ENCODE data around the gene RNF224.

Gene RNF224

DNA sequence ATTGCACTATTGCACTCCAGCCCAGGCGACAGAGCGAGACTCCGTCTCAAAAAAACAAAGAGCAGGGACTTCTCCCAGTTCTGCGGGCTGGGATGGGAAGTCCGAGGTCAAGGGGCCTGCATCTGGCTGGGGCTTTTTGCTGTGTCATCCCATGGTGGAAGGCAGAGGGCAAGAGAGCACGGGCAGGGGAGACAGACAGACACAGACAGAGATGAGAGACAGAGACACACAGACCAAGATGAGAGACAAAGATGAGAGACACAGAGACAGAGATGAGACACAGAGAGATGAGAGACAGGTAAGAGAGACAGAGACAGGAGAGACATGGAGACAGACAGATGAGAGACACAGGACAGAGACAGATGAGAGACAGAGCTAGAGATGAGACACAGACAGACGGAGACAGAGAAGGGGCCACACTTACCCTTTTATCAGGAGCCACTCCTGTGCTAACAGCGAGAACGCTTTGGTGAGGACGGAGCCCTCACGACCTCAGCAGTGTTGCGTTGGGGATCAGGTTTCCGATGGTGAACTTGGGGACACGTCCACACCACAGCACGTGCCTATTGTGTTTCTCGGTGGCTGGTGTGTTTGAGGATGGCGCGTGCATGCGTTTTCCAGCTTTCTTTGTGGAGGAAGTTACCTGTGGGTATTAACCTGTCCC is 41.4 kb downstream of the RNF224 start:
- Histone ChIP-seq H2BK120ac (ENCODE audit: low read depth, low read length) (peak overlapping the region; percentile 91), H3K9ac (ENCODE audit: low read length) (no peak overlapping the region), H3K18ac (ENCODE audit: low read depth in 1 of 2, low read length in 2 of 2) (peak overlapping the region; percentile 96 to 100), H2AK5ac (ENCODE audit: low read length, severe bottlenecking) (no peak overlapping the region), H3K23ac (ENCODE audit: low read length in 2 of 2) (peak overlapping the region in 1 of 2 experiments; percentile 29), H3K4me1 (ENCODE audit: control insufficient read depth, insufficient read depth, low read depth, low read length) (peaks cover 22% of the 10 kb centered on the region), H3K4me3 (ENCODE audit: insufficient read depth in 1 of 2, low read depth in 1 of 2, low read length in 2 of 2) (no peak overlapping the region), H2AFZ (ENCODE audit: low read depth, low read length) (no peak overlapping the region), H3K79me1 (replicated peaks; ENCODE audit: low read length, poor library complexity, severe bottlenecking) (peaks cover 50% of the 10 kb centered on the region), H4K8ac (ENCODE audit: low read length) (peak overlapping the region; percentile 95), H3K4ac (ENCODE audit: low read depth in 1 of 2, low read length in 2 of 2) (peak overlapping the region; percentile 99 to 100), H3K9me3 (ENCODE audit: control insufficient read depth, low read length) (no peaks in the 10 kb centered on the region), H3K14ac (ENCODE audit: low read length in 2 of 2) (peak overlapping the region in 1 of 2 experiments; percentile 95), H2BK15ac (ENCODE audit: low read depth, poor library complexity, severe bottlenecking) (peak overlapping the region; percentile 70), H3K27me3 (ENCODE audit: control insufficient read depth in 1 of 2, insufficient read depth in 1 of 2, low read length in 2 of 2) (no peaks in the 10 kb centered on the region), H2BK12ac (ENCODE audit: low read length in 2 of 2) (peak overlapping the region; percentile 99), H2BK5ac (ENCODE audit: low read depth, low read length, poor library complexity, severe bottlenecking) (no peak overlapping the region), H3K4me2 (ENCODE audit: low read length, poor library complexity, severe bottlenecking) (no peak overlapping the region), H3K27ac (ENCODE audit: low read length, poor library complexity, severe bottlenecking) (no peak overlapping the region), H4K91ac (ENCODE audit: low read length) (peak overlapping the region; percentile 99), H3K36me3 (ENCODE audit: control insufficient read depth in 1 of 2, insufficient read depth in 2 of 2, low read depth in 1 of 2, low read length in 2 of 2) (peaks cover 81 to 92% of the 10 kb centered on the region in 2 experiments)
- DNase-seq: peak; percentile 91
- 65% methylated on average over 19 of the region's 19 CpGs for WGBS

DNA sequence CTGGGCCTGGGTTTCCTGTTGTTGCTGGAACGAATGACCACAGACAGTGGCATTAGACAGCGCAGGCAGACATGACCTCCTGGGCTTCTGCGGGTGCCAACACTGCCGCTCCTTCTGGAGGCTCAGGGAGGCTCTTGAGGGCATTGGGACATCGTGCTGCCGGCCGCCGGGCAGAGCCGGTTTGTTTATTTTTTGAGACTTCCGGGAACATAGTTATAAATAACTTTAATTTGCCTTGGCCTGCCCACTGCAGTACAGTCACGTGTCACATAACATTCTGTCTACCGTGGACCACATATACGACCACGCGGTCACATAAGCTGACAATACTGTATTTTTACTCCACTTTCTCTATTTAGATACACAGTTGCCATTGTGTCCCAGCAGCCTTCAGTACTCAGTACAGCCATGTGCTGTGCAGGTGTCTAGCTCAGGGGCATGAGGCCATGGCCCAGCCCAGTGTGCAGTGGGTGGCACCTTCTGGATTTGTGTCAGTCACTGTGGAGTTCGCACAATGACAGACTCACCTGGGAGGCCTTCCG is 42.0 kb downstream of the RNF224 start:
- H3K23ac ChIP-seq (ENCODE audit: low read length in 2 of 2): no peak overlapping the region
- peak overlapping the region; percentile 95 for H4K8ac ChIP-seq (ENCODE audit: low read length)

GRCh38 chr9:137270929-137271695 is 43.8 kb downstream of the RNF224 start:
- Histone ChIP-seq H4K91ac (ENCODE audit: low read length) (no peak overlapping the region), H3K27ac (ENCODE audit: low read length, poor library complexity, severe bottlenecking) (no peak overlapping the region), H3K4me1 (ENCODE audit: control insufficient read depth, insufficient read depth, low read depth, low read length) (peaks cover 31% of the 10 kb centered on the region), H3K79me1 (replicated peaks; ENCODE audit: low read length, poor library complexity, severe bottlenecking) (peaks cover 47% of the 10 kb centered on the region), H2BK15ac (ENCODE audit: low read depth, poor library complexity, severe bottlenecking) (no peak overlapping the region), H2BK120ac (ENCODE audit: low read depth, low read length) (no peak overlapping the region), H3K9me3 (ENCODE audit: control insufficient read depth, low read length) (no peaks in the 10 kb centered on the region), H3K4me3 (ENCODE audit: insufficient read depth in 1 of 2, low read depth in 1 of 2, low read length in 2 of 2) (no peak overlapping the region), H3K4me2 (ENCODE audit: low read length, poor library complexity, severe bottlenecking) (no peak overlapping the region), H3K18ac (ENCODE audit: low read depth in 1 of 2, low read length in 2 of 2) (peak overlapping the region in 1 of 2 experiments; percentile 54), H3K9ac (ENCODE audit: low read length) (no peak overlapping the region), H3K36me3 (ENCODE audit: control insufficient read depth in 1 of 2, insufficient read depth in 2 of 2, low read depth in 1 of 2, low read length in 2 of 2) (peaks cover 63 to 80% of the 10 kb centered on the region in 2 experiments), H2BK5ac (ENCODE audit: low read depth, low read length, poor library complexity, severe bottlenecking) (no peak overlapping the region), H2AFZ (ENCODE audit: low read depth, low read length) (no peak overlapping the region), H3K23ac (ENCODE audit: low read length in 2 of 2) (no peak overlapping the region), H3K27me3 (ENCODE audit: control insufficient read depth in 1 of 2, insufficient read depth in 1 of 2, low read length in 2 of 2) (no peaks in the 10 kb centered on the region), H2AK5ac (ENCODE audit: low read length, severe bottlenecking) (no peak overlapping the region), H2BK12ac (ENCODE audit: low read length in 2 of 2) (peak overlapping the region in 1 of 2 experiments; percentile 37), H3K14ac (ENCODE audit: low read length in 2 of 2) (no peak overlapping the region), H3K4ac (ENCODE audit: low read depth in 1 of 2, low read length in 2 of 2) (no peak overlapping the region), H4K8ac (ENCODE audit: low read length) (no peak overlapping the region)
- no peak for DNase-seq
- WGBS: 97% methylated on average over 32 of the region's 32 CpGs

More for the DNA sequence above, 42.0 kb downstream of the RNF224 start:
- H3K4ac ChIP-seq (ENCODE audit: low read depth in 1 of 2, low read length in 2 of 2): peak overlapping the region; percentile 99 to 100
- H3K27ac ChIP-seq (ENCODE audit: low read length, poor library complexity, severe bottlenecking): no peak overlapping the region
- H3K9me3 ChIP-seq (ENCODE audit: control insufficient read depth, low read length): no peaks in the 10 kb centered on the region
- peak overlapping the region in 1 of 2 experiments; percentile 86 for H3K14ac ChIP-seq (ENCODE audit: low read length in 2 of 2)
- DNase-seq: peak; percentile 92
- H2BK12ac ChIP-seq (ENCODE audit: low read length in 2 of 2): peak overlapping the region; percentile 99
- 47% methylated on average over 17 of the region's 17 CpGs for WGBS
- no peaks in the 10 kb centered on the region for H3K27me3 ChIP-seq (ENCODE audit: control insufficient read depth in 1 of 2, insufficient read depth in 1 of 2, low read length in 2 of 2)
- no peak overlapping the region for H3K9ac ChIP-seq (ENCODE audit: low read length)
- H4K91ac ChIP-seq (ENCODE audit: low read length): peak overlapping the region; percentile 99
- no peak overlapping the region for H3K4me2 ChIP-seq (ENCODE audit: low read length, poor library complexity, severe bottlenecking)
- no peak overlapping the region for H2AK5ac ChIP-seq (ENCODE audit: low read length, severe bottlenecking)
- H3K4me3 ChIP-seq (ENCODE audit: insufficient read depth in 1 of 2, low read depth in 1 of 2, low read length in 2 of 2): no peak overlapping the region
- H3K18ac ChIP-seq (ENCODE audit: low read depth in 1 of 2, low read length in 2 of 2): peak overlapping the region; percentile 97 to 100
- peak overlapping the region; percentile 91 for H2BK120ac ChIP-seq (ENCODE audit: low read depth, low read length)
- H3K4me1 ChIP-seq (ENCODE audit: control insufficient read depth, insufficient read depth, low read depth, low read length): peaks cover 24% of the 10 kb centered on the region
- peaks cover 51% of the 10 kb centered on the region for H3K79me1 ChIP-seq (replicated peaks; ENCODE audit: low read length, poor library complexity, severe bottlenecking)
- peaks cover 77 to 92% of the 10 kb centered on the region in 2 experiments for H3K36me3 ChIP-seq (ENCODE audit: control insufficient read depth in 1 of 2, insufficient read depth in 2 of 2, low read depth in 1 of 2, low read length in 2 of 2)
- no peak overlapping the region for H2AFZ ChIP-seq (ENCODE audit: low read depth, low read length)
- no peak overlapping the region for H2BK5ac ChIP-seq (ENCODE audit: low read depth, low read length, poor library complexity, severe bottlenecking)
- peak overlapping the region; percentile 95 for H2BK15ac ChIP-seq (ENCODE audit: low read depth, poor library complexity, severe bottlenecking)

- Histone ChIP-seq H3K4me1 (ENCODE audit: control insufficient read depth, insufficient read depth, low read depth, low read length) (peaks cover 35% of the 10 kb centered on the region), H4K91ac (ENCODE audit: low read length) (no peak overlapping the region), H2BK12ac (ENCODE audit: low read length in 2 of 2) (no peak overlapping the region), H3K4me2 (ENCODE audit: low read length, poor library complexity, severe bottlenecking) (no peak overlapping the region), H3K27ac (ENCODE audit: low read length, poor library complexity, severe bottlenecking) (no peak overlapping the region), H2AFZ (ENCODE audit: low read depth, low read length) (no peak overlapping the region), H3K4me3 (ENCODE audit: insufficient read depth in 1 of 2, low read depth in 1 of 2, low read length in 2 of 2) (no peak overlapping the region), H4K8ac (ENCODE audit: low read length) (no peak overlapping the region), H2BK5ac (ENCODE audit: low read depth, low read length, poor library complexity, severe bottlenecking) (no peak overlapping the region), H3K27me3 (ENCODE audit: control insufficient read depth in 1 of 2, insufficient read depth in 1 of 2, low read length in 2 of 2) (no peaks in the 10 kb centered on the region), H3K23ac (ENCODE audit: low read length in 2 of 2) (no peak overlapping the region), H3K79me1 (replicated peaks; ENCODE audit: low read length, poor library complexity, severe bottlenecking) (peaks cover 41% of the 10 kb centered on the region), H2AK5ac (ENCODE audit: low read length, severe bottlenecking) (no peak overlapping the region), H3K18ac (ENCODE audit: low read depth in 1 of 2, low read length in 2 of 2) (no peak overlapping the region), H3K9me3 (ENCODE audit: control insufficient read depth, low read length) (no peaks in the 10 kb centered on the region), H2BK15ac (ENCODE audit: low read depth, poor library complexity, severe bottlenecking) (no peak overlapping the region), H2BK120ac (ENCODE audit: low read depth, low read length) (peak overlapping the region; percentile 42), H3K14ac (ENCODE audit: low read length in 2 of 2) (no peak overlapping the region), H3K36me3 (ENCODE audit: control insufficient read depth in 1 of 2, insufficient read depth in 2 of 2, low read depth in 1 of 2, low read length in 2 of 2) (peaks cover 58 to 78% of the 10 kb centered on the region in 2 experiments), H3K9ac (ENCODE audit: low read length) (no peak overlapping the region), H3K4ac (ENCODE audit: low read depth in 1 of 2, low read length in 2 of 2) (no peak overlapping the region)
- 76% methylated on average over 3 of the region's 3 CpGs for WGBS
- no peak for DNase-seq
Observed at GRCh38 chr9:137271696-137272076, 44.4 kb downstream of the RNF224 start.
